GM19023 (cell line): ENCODE data around the gene LPAR1.

Source experiments
- ATAC-seq: cut with Tn5 transposase; IDR thresholded peaks from one replicate; pipeline ENCODE4 v1.9.1; 2021; ENCODE audit warnings: mild to moderate bottlenecking, moderate library complexity; ENCODE audit not compliant: unreplicated experiment

LPAR1 gene

DNA sequence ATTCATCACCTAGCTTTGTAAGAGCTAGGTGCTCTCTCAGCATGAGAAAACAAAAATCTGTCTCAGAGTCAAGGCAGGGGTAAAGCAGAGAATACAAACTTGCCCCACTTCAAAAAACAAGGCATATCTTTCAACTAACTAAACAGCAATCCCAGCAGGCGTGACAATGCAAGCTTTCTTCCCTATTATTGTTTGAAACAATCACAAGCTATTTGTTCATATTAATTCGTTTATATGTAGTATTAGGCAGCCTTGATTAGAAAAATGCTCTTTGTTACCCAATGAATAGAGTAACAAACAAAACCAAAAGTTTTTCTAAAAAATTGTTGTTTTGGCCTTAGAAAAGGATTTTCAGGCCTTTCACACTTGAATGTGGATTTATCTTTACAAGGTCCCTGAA lies 71.1 kb downstream of the LPAR1 start:
- ATAC-seq, result no peak

DNA sequence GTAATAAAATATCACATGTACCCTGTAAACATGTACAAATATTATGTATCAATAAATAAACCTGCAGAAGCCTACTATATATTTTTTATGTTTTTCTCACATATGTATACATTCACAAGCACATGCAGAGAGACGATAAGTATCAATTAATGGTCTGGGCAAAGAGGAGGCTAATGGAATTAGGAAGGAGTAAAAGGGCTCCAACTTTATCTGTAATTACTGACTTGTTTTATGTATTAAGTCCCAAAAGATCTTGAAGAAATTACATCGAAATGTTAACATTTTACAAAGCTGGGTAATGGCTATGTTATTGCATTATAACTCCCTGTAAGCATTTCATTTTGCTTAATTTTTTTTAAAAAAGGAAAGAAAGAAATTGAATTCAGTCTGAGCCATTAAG lies 78.0 kb downstream of the LPAR1 start:
- ATAC-seq, result no peak

DNA sequence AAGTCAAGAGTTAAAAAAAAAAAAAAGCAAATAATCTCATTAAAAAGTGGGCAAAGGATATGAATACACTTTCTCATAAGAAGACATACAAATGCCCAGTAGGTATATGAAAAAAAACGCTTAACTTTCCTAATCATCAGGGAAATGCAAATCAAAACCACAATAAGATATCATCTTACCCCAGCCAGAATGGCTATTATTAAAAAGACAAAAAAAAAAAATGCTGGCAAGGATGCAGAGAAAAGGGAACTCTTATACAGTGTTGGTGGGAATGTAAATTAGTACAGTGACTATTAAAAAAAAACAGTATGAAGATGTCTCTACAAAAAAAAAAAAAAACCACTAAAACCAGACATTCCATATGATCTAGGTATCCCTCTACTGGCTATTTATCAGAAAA lies 79.4 kb downstream of the LPAR1 start:
- no peak for ATAC-seq

DNA sequence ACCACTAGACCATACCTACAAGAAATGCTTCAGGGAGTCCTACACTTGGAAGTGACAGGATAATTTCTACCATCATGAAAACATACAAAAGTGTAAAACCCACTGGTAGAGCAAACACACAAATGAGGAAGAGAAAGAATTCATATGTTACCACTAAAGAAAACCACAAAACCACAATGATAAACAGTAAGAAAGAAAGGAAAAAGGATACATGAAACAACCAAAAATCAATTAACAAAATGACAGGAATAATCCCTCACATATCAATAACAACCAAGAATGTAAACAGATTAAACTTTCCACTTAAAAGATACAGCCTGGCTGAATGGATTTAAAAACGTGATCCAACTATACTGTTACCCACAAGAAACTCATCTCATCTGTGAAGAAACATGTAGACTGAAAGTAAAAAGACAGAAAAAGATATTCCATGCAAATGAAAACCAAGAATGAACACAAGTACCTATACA lies 83.4 kb downstream of the LPAR1 start:
- ATAC-seq, result no peak

DNA sequence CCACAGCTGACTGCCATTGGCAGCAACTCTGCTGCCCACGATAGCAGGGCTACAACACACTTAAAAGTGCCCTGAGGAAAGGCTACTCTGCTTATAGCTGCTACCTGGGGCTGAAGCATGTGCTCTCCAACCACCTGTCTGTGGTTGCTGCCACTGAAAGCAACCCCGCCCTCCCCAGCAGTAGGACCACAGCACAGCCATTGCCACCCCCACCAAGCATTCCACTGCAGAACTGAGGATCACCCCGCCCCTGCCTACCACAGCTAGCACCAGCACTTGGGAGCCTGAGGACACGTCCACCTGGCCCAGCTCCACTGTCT lies 85.8 kb downstream of the LPAR1 start:
- no peak for ATAC-seq

DNA sequence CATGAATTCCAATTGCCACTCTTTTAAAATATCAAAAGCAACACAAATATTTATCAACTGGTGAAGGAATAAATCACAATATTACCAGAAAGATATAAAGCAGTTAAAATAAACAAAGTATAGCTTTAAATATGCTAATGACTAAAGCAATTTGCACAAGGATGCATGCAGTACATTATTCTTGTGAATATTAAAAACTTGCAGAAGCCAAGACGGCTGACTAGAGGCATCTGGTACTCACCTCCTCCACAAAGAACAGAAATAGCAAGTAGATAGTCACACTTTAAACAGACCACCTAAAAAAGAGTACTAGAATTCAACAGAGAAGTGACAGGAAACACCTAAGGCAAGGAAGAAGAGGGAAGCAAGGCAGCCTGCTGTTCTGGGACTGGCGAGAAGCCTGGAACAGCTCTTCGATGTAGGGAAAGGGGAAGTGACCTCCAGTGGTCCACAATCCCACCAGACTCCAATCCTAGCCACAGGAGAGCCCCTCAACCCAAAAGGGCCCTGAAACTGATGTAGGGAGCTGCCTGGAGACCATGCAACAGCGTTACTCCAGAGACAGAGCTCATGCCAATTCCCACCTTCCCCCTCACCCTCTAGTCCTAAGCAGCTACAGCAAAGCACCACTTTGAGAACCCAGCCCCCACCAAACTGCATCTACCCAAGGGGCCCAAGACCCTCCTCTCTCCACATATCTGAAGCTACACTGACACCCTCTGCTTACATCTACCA lies 86.3 kb downstream of the LPAR1 start:
- ATAC-seq, result no peak

DNA sequence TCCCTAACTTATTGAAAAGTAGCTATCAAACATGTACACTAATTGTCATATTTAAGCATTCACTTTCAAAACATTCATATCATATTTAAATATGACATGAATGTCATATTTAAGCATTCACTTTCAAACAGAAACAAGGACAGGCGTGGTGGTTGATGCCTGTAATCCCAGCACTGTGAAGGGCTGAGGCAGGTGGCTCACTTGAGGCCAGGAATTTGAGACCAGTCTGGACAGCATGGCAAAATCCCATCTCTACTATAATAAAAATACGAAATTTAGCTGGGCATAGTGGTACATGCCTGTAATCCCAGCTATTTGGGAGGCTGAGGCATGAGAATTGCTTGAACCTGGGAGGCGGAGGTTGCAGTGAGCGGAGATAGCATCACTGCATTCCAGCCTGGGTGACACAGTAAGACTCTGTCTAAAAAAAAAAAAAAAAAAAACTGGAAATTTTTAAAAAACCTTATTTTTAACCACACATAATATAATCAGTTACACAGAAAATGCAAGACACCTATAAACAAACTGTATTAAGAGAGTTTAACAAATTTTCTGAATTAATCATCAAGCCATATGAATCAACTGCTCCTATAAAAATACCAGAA lies 88.1 kb downstream of the LPAR1 start:
- ATAC-seq, result no peak

DNA sequence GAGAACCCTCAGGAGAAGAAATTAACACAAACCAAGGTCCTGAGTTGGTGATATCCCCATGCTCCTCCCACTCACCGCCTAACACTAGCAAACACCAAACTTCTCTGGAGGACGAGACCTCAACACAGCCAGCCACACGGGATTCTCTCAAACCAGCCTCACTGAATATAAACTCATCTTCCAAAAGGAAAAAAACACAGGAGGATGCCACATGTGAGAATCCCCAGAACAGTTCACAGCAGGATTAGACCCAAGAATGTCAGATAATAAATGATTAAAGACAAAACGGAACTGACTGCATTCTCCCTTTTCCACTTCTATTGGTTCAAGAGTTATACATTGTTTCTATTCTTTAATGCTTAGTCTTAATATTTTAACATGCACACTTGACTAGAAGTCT lies 89.2 kb downstream of the LPAR1 start:
- no peak for ATAC-seq

DNA sequence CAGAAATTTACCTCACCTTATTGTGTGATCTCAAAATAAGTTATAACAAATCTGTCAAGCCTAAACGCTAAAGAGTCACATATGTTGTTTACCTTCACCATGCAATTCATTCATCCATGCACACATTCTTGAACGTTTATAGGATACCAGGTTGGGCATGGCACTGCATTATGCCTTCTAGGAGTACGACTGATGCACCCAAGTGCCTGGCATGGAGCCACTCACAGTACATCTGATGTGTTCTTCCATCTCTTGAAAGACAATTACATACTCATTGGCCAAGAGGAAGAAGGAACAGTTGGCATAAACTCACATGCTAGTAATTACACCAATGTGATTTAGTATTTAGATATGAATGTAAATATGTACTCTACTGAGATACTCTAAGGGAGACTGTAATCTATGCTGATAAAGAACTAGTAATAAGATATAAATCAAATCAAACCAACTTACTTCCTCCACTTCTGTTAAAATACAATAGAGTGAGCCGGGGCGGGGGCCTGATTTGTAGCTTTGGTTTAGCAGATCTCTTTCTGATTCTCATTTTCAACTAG lies 90.7 kb downstream of the LPAR1 start:
- ATAC-seq, result no peak

DNA sequence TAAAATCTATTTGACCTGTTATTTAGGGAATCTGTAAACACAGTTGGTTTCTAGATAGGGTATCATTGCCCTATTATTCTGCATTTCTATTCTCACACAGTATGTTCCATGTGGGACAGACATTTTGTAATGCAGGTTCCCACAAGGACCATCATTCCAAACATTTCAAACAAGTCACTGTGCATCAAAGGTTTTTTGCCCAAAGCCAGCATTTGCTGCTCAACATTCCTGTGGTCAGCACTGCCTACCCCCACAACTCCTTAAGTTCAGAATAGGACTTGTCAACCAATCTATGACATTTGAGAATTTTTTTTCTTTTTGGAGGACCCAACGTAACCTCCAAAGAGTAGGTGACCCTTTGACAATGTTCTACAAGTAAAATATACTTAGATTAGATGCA lies 95.7 kb downstream of the LPAR1 start:
- no peak for ATAC-seq

DNA sequence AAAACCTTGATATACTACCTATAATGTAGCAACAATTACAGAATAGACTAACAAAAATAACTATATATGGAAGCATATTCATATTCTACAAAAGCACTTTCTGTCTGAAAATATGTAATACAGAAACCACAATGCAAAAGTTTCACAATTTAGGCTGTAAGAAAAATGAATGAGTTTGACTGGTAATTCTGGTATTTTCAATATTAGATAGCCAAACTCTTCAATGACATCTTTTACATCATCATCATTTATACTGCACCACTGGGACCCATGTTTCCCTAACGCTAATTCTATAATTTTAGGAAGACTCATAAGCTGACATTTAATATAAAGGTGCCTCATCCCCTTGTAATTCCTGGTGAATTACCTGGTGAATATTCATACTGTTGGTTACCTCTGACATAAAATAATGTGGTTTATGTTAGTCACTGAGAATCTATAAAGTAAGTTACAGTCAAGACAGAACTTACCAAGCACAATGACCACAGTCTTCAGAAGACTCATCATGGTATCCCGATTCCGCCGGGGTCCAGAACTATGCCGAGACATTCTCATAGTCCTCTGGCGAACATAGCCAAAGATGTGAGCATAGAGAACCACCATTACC lies 97.2 kb downstream of the LPAR1 start:
- ATAC-seq, result no peak

DNA sequence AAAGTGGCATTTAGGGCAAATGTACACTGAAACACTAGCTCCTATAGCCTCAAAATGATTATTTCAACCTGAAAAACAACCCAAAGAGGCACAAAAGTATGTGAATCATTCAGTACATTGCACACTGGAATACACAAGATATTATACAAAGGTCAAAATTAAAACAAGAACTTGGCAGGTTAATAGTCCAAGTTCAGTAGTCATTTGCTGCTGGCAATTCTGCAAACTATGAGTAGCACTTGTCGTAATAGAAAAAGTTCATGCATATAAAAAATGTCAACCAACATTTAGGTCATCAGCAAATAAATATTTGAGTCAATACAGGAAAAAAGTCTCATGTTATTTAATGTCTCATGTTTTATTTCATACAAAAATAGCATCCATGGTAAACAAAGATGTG lies 98.7 kb downstream of the LPAR1 start:
- ATAC-seq, result no peak

DNA sequence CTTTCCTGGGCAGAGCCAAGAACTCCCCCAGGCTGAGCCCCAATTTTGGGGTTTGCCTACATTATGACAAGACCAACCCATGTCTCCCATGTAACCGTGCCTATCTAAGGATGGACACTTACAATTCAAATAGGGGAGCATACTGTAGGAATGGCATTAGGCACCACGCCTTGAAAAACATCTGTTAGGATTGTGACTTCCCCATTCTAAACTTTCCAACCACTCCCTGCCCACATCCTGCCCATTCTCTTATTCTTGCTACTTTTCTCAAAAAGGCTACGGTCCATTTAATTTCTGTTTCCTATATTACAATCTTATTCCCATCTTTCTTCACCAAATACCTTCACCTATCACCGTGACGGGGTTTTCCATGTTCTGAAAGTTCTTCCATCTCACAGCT lies 99.2 kb downstream of the LPAR1 start:
- no peak for ATAC-seq

DNA sequence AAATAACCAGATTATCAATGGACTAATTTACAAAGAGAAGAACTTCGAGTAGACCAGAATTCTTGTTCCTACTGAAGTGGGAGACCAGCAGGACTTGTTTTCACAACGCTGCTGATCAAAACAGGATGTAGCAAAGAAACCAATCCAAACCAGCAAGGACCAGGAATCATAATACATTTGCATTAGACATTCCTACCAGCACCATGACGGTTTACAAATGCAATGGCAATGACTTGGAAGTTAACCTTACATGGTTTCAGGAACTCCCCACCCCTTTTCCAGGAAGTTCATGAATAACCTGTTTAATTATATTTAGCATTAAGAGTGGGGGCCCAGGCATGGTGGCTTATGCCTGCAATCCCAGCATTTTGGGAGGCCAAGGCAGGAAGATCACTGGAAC lies 100.0 kb downstream of the LPAR1 start:
- ATAC-seq, result no peak

DNA sequence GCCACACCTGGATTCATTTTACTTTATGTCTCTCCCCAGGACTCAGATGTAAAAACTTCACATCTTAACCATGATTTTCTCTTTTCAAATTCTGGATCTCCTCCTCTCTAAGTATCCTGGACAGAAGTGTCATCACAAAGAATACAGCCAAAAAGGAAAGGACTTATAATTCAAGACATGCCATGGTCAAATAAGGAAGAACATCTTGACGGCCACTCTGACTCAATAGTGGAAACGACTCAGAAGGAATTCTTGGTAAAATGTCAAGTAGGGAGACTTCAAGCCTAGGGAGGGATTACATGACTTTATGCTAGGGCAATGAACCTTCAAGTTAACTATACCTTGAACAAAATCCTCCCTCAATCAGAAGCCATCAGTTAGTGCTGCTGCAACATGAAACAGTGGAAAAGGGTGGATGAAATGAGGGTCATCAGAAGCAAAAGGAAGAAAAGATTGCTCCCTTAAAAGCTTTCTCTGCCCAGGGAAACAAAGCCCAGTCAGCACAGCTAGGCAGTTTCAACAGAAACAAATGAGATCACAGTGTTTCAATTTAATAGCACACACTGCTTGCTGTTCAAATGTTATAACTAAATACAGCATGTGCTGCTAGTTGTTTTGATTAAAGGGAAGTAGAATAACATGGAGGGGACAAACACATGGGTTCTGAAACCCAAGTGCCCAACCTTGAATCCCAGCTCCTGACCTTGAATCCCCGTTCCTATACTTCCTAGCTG lies 101.4 kb downstream of the LPAR1 start:
- no peak for ATAC-seq

DNA sequence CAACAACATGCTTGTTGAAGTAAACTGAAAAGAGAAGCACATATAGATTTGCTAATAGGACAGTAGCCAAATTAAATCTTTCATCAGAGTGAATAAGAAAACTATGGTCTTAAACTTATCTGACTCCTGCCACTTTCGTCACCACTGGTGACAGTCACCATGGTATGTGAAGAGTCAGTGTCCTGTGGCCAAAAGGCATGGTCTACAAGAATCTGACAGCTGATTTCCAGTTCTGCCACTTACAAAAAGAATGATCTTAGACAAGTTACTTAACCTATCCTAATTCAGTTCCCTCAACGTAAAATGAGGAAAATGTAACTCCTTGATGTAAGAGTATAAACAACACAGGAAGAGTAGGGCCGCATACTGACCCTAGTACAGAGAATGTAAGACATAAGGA lies 102.0 kb downstream of the LPAR1 start:
- ATAC-seq, result no peak

DNA sequence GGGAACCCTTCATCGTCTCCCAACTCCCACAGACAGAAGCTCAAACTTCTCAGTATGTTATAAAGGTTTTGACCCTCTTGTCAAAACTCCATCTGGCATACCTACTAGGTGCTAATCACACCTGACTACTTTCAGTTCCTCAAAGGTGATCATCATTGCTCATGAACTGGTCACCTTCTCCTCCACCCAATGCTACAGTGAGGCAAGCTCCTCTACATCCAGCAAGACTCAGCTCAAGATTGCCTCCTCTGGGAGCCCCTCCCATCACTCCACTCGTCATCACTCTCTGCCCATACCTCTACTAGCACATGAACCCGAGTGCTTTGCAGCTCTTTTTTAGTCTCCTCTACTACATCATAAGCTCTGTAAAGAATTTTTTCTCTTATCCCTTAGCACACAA lies 102.4 kb downstream of the LPAR1 start:
- ATAC-seq, result no peak

DNA sequence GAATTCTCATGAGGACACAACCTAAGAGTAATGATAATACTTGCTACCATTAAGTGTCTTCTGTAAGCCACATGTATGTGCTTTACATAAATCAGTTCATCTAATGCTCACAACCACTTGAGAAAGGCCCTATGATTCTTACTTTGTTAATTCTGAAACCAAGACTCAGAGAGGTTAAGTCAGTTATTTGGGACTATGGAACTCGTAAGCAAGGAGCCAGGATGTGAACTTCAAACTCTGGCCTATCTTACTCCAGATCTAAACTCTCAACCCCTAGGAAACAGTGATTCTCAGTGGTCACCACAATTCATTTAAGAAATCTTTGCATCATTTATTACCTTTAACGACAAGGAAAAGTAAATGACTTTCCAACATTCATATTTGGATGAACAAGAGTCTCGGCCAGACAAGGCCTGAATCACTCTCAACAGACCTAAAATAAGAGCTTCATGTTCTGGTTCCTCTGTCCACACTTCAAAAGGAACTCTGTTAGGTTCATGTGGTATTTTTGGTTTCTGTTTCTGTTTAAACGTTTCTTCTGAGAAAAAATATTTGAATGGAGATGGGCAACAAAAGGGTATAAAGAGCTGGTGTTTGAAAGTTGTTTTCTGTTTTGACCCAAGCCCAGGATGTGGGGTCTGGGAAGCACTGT lies 104.8 kb downstream of the LPAR1 start:
- peak; percentile 74 for ATAC-seq

DNA sequence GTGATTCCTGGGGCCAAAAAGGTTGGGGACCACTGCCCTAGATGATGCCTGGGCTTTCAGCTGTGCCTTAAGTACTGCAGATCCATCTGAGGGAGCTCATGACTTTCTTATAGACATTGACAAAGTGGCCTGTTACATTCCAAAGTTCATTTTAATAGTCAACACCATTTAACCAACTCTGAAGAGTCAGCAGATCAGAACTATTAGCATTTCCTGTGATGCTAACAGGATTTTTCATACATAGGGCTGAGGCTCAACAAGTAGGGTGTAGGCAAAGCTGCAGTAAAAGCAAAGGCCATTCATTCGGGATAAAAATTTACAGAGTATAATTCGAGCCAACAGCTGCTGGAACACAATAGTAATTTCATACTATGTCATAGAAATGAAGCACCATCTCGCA lies 105.4 kb downstream of the LPAR1 start:
- ATAC-seq, result no peak

DNA sequence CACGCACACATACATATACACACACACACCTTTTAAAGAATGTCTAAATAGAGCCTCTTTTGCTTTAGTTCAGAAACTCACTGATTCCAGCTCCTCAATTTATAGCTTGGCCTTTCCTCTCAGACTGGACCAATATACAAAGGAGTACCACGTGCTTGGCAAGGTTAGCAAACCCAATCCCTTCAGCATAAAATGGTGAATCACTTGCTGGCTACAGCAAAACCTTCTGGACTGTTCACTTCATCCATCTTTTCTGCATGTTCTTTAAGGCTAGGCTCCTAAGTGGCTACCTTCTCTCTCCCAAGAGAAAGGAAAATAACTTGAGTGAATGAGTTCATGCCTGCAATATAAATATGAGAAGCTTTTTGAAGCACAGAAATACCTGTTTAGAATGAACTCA lies 109.7 kb downstream of the LPAR1 start:
- ATAC-seq, result no peak

DNA sequence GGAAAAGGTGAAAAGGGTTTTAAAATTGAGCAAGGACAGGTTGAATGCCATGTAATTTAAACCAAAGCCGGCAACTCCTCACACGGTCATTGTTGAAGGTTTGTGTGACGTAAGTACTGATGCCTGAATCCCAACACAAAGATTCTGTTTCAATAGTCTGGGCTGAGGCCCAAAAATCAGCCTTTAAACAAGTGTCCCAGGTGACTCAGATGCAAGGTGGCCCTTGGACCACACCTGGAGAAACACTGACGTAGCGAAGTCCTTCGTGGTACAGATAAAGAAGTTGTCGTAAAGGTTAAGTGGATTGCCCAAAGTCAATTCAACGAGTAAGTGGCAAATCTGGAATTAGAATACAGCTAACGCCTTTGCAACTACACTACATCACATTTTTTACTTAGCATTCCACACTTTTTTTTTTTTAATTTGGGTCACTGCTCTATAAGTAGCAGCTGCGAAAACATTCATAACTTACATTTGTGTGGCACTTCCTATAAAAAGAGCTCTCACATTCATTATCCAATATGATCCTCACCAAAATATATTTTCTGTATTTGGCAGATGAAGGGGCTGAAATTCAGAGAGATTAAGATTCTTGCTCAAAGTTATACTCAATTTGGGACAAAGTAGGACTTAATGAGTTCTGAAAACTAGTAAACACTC lies 111.3 kb downstream of the LPAR1 start:
- ATAC-seq, result no peak
